ENCODE measurements around the gene CEMIP.

DNA sequence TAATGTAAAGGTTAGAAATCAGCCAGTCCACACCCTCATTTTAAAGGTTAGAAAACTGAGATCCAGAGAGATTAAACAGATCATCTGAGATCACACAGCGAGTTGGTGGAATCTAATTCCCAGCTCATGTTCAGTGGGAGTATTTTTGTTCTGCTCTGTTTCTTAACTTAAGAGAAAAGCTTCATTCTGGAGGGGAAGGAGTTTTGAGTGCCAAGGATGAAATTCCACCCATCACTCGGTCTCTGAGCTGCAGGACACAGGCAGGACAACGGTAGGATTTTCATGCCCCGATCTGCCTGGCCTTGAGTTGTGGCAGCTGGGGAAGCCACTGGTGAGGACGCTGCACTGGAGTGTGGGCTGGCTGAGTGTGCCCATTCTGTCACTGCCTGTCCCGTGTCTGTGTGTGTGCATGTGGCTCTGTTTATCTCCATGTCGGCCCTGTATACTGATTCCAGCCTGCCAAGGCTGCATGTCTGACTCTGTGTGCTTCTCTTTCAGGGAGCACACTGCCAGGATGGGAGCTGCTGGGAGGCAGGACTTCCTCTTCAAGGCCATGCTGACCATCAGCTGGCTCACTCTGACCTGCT lies 94.3 kb downstream of the CEMIP start:
- TF ChIP-seq, protein P1, sequence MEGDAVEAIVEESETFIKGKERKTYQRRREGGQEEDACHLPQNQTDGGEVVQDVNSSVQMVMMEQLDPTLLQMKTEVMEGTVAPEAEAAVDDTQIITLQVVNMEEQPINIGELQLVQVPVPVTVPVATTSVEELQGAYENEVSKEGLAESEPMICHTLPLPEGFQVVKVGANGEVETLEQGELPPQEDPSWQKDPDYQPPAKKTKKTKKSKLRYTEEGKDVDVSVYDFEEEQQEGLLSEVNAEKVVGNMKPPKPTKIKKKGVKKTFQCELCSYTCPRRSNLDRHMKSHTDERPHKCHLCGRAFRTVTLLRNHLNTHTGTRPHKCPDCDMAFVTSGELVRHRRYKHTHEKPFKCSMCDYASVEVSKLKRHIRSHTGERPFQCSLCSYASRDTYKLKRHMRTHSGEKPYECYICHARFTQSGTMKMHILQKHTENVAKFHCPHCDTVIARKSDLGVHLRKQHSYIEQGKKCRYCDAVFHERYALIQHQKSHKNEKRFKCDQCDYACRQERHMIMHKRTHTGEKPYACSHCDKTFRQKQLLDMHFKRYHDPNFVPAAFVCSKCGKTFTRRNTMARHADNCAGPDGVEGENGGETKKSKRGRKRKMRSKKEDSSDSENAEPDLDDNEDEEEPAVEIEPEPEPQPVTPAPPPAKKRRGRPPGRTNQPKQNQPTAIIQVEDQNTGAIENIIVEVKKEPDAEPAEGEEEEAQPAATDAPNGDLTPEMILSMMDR (optimal IDR thresholded peaks at IDR 0.05 in 1 of 3, IDR thresholded peaks at IDR 0.05 in 1 of 3, conservative IDR thresholded peaks at IDR 0.05 in 1 of 3; ENCODE audit: extremely low read depth in 1 of 3, insufficient read depth in 2 of 3, low read length in 3 of 3) = no peak
- no peak for TF ChIP-seq EZH2 (IDR thresholded peaks at IDR 0.05; ENCODE audit: low read length)

Data from keratinocyte (primary cell).